ENCODE results near the gene FXYD1.

FXYD1 gene

GRCh38 chr19:35117116-35117515 lies 21.5 kb upstream of the FXYD1 start:
- DNase-seq (ENCODE audit: extremely low spot score): no peak
- TF ChIP-seq NFRKB (IDR thresholded peaks at IDR 0.05) (no peak), LEF1 (IDR thresholded peaks at IDR 0.05; ENCODE audit: borderline replicate concordance) (no peak), SUZ12 (IDR thresholded peaks at IDR 0.05) (no peak)
- ChIA-PET CTCF (interaction anchor here (0.6 kb wide), 1 partner anchor 1954 kb away, joined by 3 read pairs; no protein-coding TSS in a partner anchor), POLR2A (no interaction called here)

- TF ChIP-seq HDGF (IDR thresholded peaks at IDR 0.05; ENCODE audit: borderline replicate concordance) (no peak), ARNT (IDR thresholded peaks at IDR 0.05) (no peak), LEF1 (IDR thresholded peaks at IDR 0.05; ENCODE audit: borderline replicate concordance) (no peak), NFRKB (IDR thresholded peaks at IDR 0.05) (no peak), L3MBTL2 (conservative IDR thresholded peaks at IDR 0.05) (no peak), TARDBP (IDR thresholded peaks at IDR 0.05) (no peak), BHLHE40 (IDR thresholded peaks at IDR 0.05; ENCODE audit: borderline replicate concordance) (no peak), FOXA1 (IDR thresholded peaks at IDR 0.05) (no peak), FOXM1 (IDR thresholded peaks at IDR 0.05; ENCODE audit: borderline replicate concordance) (no peak)
- POLR2A ChIA-PET: no interaction called here
- CTCF ChIA-PET: interaction anchor here (0.6 kb wide), 1 partner anchor 1954 kb away, joined by 3 read pairs; no protein-coding TSS in a partner anchor
- DNase-seq (ENCODE audit: extremely low spot score): no peak
Observed at GRCh38 chr19:35117799-35118198, 20.8 kb upstream of the FXYD1 start.

DNA sequence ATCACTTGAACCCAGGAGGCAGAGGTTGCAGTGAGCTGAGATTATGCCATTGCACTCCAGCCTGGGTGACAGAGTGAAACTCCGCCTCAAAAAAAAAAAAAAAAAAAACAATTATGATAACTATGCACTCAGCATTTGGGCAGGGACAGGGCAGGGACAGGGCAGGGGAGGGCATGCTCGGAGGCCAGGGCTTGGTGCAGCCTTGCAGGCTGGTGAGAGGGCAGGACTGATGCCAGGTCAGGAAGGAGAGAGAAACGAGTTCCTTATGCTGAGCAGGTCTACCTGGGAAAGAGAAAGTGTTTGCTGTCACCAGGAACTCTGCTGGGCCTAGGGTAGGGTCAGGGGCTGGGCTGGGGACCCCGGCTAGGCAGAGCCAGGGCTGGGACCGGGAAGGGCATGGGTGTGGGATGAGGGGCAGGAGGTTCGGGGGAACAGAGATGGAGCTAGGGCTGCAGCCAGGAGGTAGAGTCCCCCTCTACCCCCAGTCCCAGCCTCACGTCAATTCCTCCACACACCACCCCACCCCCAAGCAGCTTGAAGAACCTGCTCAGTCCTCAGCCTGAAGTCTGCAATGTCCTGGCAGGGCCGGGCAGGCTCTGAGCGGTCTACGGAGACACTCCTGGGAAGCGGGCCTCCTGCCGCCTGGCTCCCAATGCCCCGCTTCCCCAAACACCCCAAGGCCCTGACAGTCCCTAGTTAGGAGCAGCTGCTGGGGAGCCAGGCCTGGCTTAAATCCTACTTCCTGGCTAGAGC lies 20.2 kb upstream of the FXYD1 start:
- ChIA-PET CTCF (no interaction called here), POLR2A (no interaction called here)
- TF ChIP-seq BHLHE40 (IDR thresholded peaks at IDR 0.05; ENCODE audit: borderline replicate concordance): no peak
- no peak for TF ChIP-seq FOXK2 (IDR thresholded peaks at IDR 0.05)
- TF ChIP-seq NFRKB (IDR thresholded peaks at IDR 0.05): no peak
- TF ChIP-seq ELF4 (IDR thresholded peaks at IDR 0.05): no peak
- no peak for TF ChIP-seq L3MBTL2 (conservative IDR thresholded peaks at IDR 0.05)
- TF ChIP-seq SUZ12 (IDR thresholded peaks at IDR 0.05): no peak
- TF ChIP-seq TARDBP (IDR thresholded peaks at IDR 0.05): no peak
- no peak for TF ChIP-seq SP1 (IDR thresholded peaks at IDR 0.05)
- TF ChIP-seq CTBP1 (IDR thresholded peaks at IDR 0.05; ENCODE audit: borderline replicate concordance): no peak
- TF ChIP-seq, protein P1, sequence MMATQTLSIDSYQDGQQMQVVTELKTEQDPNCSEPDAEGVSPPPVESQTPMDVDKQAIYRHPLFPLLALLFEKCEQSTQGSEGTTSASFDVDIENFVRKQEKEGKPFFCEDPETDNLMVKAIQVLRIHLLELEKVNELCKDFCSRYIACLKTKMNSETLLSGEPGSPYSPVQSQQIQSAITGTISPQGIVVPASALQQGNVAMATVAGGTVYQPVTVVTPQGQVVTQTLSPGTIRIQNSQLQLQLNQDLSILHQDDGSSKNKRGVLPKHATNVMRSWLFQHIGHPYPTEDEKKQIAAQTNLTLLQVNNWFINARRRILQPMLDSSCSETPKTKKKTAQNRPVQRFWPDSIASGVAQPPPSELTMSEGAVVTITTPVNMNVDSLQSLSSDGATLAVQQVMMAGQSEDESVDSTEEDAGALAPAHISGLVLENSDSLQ (IDR thresholded peaks at IDR 0.05): no peak
- no peak for TF ChIP-seq FOXM1 (IDR thresholded peaks at IDR 0.05; ENCODE audit: borderline replicate concordance)
- DNase-seq (ENCODE audit: extremely low spot score): no peak

GRCh38 chr19:35119091-35119490 lies 19.5 kb upstream of the FXYD1 start:
- POLR2A ChIA-PET: no interaction called here
- CTCF ChIA-PET: no interaction called here
- TF ChIP-seq, protein P1 (IDR thresholded peaks at IDR 0.05): no peak
- TF ChIP-seq HDGF (IDR thresholded peaks at IDR 0.05; ENCODE audit: borderline replicate concordance) (no peak), L3MBTL2 (conservative IDR thresholded peaks at IDR 0.05) (no peak), FOXA1 (IDR thresholded peaks at IDR 0.05) (no peak), BHLHE40 (IDR thresholded peaks at IDR 0.05; ENCODE audit: borderline replicate concordance) (no peak), SP1 (IDR thresholded peaks at IDR 0.05) (no peak), SUZ12 (IDR thresholded peaks at IDR 0.05) (no peak), LEF1 (IDR thresholded peaks at IDR 0.05; ENCODE audit: borderline replicate concordance) (no peak), FOXK2 (IDR thresholded peaks at IDR 0.05) (no peak), ARNT (IDR thresholded peaks at IDR 0.05) (no peak), NFRKB (IDR thresholded peaks at IDR 0.05) (no peak), ELF4 (IDR thresholded peaks at IDR 0.05) (no peak), ZNF384 (IDR thresholded peaks at IDR 0.05) (no peak), CTBP1 (IDR thresholded peaks at IDR 0.05; ENCODE audit: borderline replicate concordance) (no peak), FOXM1 (IDR thresholded peaks at IDR 0.05; ENCODE audit: borderline replicate concordance) (no peak), TARDBP (IDR thresholded peaks at IDR 0.05) (no peak)
- no peak for DNase-seq (ENCODE audit: extremely low spot score)

- ChIA-PET POLR2A (no interaction called here), CTCF (no interaction called here)
- TF ChIP-seq SP1 (IDR thresholded peaks at IDR 0.05) (no peak), NFRKB (IDR thresholded peaks at IDR 0.05) (no peak), FOXK2 (IDR thresholded peaks at IDR 0.05) (no peak), SUZ12 (IDR thresholded peaks at IDR 0.05) (no peak), ARNT (IDR thresholded peaks at IDR 0.05) (no peak), ELF4 (IDR thresholded peaks at IDR 0.05) (no peak), FOXA1 (IDR thresholded peaks at IDR 0.05) (no peak), HDGF (IDR thresholded peaks at IDR 0.05; ENCODE audit: borderline replicate concordance) (no peak), FOXM1 (IDR thresholded peaks at IDR 0.05; ENCODE audit: borderline replicate concordance) (no peak), CTBP1 (IDR thresholded peaks at IDR 0.05; ENCODE audit: borderline replicate concordance) (no peak)
- TF ChIP-seq, protein P1 (IDR thresholded peaks at IDR 0.05): no peak
- no peak for DNase-seq (ENCODE audit: extremely low spot score)
Observed at GRCh38 chr19:35119578-35120155, 19.0 kb upstream of the FXYD1 start.

DNA sequence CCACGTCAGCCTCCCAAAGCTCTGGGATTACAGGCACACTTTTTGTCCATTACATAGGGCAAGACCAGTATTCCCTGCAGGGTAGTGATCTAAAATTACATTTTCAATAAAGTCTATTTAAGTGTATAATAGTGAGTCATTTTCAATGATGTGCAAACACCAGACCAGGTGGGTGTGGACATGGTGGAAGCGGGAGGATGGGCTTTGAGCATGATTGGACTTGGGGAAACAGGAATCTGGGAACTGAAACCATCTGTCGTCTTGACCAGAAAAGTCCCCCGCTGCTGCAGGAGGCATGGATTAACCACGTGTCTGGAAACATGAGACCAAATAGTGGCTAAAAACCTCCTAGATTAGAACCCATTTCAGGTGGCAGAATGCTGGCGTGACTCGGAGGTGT lies 18.1 kb upstream of the FXYD1 start:
- CTCF ChIA-PET: no interaction called here
- DNase-seq (ENCODE audit: extremely low spot score): no peak
- POLR2A ChIA-PET: no interaction called here
- no peak for TF ChIP-seq LEF1 (IDR thresholded peaks at IDR 0.05; ENCODE audit: borderline replicate concordance)
- TF ChIP-seq CTBP1 (IDR thresholded peaks at IDR 0.05; ENCODE audit: borderline replicate concordance): no peak
- TF ChIP-seq SP1 (IDR thresholded peaks at IDR 0.05): no peak
